ENCODE results near the gene CCNG2.
A peak's percentile ranks its signal among the peaks of the same experiment; 100 is the strongest.

Gene CCNG2

DNA sequence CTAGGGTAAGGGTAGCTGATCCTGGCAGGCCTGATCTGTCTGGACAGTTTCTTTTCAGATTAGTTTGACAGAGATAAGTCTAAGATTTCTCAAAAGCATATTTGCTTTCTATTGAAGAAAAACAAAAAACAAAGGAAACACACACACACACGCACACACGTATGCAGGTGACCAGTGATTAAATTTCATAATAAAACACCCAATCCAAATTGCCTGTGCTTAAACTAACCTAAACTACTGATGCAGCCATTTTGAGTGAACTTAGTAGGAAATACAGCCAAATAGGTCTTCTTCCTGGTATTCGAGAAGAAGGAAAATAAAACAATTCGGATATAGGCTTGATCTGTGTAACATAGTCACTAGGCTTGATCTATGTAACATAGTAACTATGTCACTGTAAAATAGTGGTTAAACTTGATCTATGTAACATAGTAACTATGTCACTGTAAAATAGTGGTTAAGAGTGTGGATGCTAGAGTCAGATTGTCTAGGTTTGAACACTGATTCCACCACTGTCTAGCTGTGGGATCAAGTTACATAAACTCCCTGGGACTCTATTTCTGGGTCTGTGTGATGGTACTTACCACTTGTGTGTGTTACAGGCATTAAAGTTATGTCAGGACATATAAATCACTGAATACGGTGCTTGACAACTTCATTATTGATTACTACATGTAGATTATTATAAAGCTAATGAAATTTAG, 9.8 kb upstream of the CCNG2 start:
- DNase-seq (ENCODE audit: low read depth) = no peak

GRCh38 chr4:77148078-77148477, 8.9 kb upstream of the CCNG2 start:
- DNase-seq (ENCODE audit: low read depth) = no peak

DNA sequence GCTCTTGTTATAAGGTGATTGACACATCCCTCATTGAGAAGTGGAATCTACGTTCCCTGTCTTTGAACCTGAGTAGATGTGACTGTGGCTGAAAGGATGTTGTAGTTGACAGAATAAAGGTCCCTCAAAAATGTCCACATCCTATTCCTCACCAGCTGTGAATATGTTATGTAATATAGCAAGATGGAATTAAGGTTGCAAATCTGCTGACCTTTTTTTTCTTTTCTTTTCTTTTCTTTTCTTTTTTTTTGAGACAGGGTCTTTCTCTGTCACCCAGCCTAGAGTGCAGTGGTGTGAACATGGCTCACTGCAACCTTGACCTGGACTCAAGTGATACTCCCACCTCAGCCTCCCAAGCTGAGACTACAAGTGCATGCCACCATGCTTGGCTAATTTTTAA, 7.2 kb upstream of the CCNG2 start:
- DNase-seq (ENCODE audit: low read depth) = no peak

- DNase-seq (ENCODE audit: low read depth) = no peak
These were observed 5.8 kb upstream of the CCNG2 start for GRCh38 chr4:77151241-77151640.

DNA sequence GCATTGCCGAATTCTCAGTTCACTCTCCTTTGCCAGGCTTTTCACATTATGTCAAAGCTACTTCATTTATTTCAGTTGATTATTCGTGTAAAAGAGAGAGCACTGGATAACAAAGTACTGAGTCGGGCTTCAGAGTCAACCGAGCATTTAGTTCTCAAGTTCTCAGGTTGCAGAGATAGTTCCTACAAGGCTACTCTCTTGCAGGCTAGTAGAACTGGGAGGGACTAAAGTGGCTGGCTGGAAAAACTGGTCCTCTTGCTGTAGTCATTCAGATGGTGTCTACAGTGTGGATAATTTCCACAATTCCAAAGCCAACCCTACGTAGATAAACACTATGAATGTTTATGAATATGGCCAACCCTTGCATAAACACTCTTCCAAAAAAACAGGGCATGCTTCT, 4.6 kb upstream of the CCNG2 start:
- DNase-seq (ENCODE audit: low read depth) = no peak

DNA sequence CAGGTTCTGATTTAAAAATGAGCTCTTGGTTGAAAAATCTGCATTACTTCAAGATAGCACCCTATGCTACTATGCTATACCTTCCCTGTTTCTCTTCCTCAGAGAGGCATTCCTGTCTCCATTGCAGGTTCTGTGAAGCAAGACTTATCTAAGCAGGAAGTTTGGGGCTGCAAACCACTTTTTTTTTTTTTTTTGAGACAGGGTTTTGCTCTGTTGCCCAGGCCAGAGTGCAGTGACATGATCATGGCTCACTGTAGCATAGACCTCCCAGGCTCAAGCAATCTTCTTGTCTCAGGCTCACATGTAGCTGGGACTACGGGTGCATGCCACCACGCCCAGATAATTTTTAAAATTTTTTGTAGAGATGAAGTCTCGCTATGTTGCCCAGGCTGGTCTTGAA, 4.0 kb upstream of the CCNG2 start:
- DNase-seq (ENCODE audit: low read depth) = no peak

DNA sequence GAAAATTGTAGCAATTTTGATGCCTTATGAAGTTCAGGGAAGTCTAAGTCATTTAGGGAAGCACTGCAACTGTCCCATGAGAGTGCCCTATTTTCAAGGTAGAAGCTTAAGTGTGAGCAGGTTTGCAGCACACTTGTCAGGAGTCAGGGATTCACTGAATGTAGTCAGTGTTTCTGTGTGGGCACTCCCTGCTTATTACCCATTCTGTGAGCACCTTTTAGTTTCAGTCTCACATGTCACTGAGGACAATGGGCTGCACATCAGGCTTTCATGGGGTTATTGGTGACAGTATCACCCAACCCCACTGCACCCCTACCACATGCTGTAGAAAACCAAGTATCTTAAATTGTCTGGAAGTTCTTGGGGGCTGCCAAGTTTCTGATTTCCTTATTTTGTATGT, 2.9 kb upstream of the CCNG2 start:
- DNase-seq (ENCODE audit: low read depth) = no peak

DNA sequence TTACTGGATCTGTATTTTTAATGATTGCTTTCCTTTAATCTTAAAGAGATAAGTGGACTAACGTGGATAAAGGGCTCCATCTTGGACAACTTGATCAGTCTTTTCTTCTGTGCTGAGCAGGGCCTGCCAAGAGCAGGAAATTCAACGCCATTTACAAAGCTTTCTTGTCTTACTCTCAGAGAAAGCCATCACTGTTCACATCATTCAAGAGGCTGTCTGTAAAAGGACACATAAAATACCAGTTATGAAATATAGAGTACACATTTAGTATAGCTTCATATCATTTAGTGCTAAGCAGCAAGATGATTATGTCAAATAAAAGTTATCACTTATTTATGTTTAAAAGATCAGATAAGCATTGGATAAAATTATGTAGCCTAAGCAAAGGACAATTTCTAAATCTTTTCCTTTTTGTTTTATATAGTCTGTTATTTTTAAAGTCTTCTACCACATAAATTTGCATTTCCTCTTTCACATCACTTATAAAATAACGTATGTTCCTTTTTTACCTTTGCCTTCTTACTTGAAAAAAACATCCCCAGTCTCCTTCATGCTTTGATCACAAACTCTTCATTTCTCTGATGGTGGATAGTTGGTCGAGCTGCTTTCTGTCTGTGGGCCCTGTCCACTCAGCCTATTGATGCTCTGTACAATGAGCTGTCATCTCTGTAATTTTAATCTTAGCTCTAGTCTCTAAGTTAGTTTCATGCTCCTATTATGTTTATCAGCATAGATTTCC, 2.1 kb upstream of the CCNG2 start:
- no peak for DNase-seq (ENCODE audit: low read depth)

- DNase-seq (ENCODE audit: low read depth) = no peak
These were observed 1.2 kb upstream of the CCNG2 start for GRCh38 chr4:77155631-77156452.

DNA sequence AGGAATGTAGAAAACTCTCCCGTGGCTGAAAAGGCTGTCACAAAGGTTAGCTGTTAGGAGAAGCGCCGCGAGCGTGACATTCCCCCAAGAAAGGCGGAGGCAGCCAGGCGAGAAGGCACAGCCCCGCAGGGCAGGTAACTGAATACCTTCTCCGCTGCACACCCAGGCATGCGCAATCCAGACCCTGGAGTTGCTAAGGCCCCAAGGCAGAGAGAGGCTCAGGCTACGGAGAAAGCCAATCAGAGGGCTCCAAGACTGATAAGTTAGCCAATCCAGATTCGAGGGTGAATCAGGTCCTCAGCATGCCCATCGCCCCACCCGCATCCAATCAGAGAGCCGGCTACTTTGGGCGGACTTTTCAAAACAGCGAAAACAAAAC, 485 bp upstream of the CCNG2 start:
- DNase-seq (ENCODE audit: low read depth) = peak; percentile 96

GRCh38 chr4:77157859-77158486, 966 bp downstream of the CCNG2 start:
- peak; percentile 48 for DNase-seq (ENCODE audit: low read depth)

DNA sequence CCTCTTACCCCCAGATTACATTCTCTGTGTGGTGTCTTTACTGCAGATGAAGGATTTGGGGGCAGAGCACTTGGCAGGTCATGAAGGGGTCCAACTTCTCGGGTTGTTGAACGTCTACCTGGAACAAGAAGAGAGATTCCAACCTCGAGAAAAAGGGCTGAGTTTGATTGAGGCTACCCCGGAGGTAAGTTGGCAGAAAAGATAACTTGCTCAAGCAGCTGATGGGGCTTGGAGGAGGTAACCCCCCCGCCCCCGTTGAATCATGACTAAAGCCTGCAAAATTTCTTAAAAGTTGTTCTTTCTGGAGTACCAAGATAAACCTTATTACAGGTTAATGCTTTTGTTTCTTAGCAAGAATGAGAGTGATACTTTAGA, 1.5 kb downstream of the CCNG2 start:
- no peak for DNase-seq (ENCODE audit: low read depth)

- no peak for DNase-seq (ENCODE audit: low read depth)
These were observed 2.8 kb downstream of the CCNG2 start for GRCh38 chr4:77159806-77160205.

GRCh38 chr4:77163641-77164040, 6.6 kb downstream of the CCNG2 start:
- no peak for DNase-seq (ENCODE audit: low read depth)

DNA sequence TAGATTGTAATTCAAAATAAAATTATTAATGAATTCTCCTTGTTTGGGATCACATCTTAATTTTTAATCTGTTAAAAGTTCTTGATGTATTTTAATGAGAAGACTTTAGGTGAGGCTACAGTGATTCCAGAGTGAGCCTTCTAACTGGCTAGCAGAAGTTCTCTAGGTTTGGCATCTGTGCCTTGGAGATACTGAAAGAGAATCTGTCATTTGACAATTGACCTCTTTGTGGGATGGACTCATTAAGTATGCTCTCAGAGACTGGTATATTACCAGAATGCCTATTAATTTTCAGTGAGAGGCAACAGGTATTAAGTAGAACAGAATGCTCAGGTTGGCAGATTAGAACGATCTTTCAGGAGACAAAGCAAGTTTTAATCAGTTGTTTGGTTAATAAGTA, 10.2 kb downstream of the CCNG2 start:
- DNase-seq (ENCODE audit: low read depth) = no peak

DNA sequence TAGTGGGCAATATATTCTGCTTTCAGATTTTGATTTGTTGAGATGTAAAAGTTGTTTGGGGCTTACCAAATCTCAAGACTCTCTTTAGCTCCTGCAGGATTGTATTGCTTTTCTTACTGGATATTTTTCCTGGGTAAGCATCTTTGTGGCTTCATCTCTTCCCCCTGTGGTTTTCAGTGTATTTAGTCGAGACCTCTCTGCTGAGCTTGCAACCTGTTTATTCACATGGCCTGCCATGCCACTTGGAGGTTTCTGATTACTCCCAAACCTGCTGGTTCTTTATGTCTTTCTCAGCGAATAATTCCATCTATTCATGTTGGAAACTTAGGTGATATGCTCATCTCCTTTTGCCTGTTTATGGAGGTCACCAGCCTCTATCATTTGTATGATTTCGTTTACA, 10.9 kb downstream of the CCNG2 start:
- no peak for DNase-seq (ENCODE audit: low read depth)

- no peak for DNase-seq (ENCODE audit: low read depth)
These were observed 12.5 kb downstream of the CCNG2 start for GRCh38 chr4:77169481-77169880.

GRCh38 chr4:77170926-77171325, 13.9 kb downstream of the CCNG2 start:
- DNase-seq (ENCODE audit: low read depth) = no peak

DNA sequence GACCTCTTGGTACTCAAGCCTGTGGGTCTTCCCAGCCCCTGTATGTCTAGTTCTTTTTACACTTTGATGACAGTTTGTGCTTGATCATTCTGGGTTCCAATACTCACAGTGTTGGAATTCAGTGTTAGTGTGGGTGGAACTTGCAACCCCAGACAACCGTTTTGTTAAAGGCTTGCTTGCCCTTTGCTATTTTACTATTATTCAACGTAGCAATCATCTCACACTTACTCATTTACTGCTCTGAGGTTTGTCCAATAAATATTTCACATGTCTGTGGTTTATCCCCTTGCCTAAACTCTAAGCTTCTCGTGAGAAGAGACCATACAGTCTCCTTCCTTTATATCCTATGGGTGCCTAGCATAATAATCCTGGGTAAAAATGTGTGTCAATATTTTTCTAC, 15.3 kb downstream of the CCNG2 start:
- peak; percentile 69 for DNase-seq (ENCODE audit: low read depth)

DNA sequence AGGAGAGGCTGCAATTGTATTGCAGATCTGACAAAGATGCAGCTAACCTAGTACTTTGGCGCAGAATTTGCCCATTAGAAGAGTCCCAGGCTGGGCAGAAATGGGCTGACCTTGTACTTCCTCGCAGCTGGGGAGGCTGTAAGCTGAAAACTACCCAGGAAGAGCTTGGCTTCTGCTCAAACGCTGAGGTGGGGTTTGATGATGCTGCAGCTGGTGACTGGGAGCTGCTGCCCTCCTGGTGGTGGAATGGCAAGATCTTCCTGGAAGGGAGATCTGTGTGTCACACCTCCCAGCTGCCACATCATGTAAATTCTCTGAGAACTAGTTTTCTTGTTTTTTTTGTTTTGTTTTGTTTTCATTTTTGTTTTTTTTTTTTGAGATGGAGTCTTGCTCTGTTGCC, 17.4 kb downstream of the CCNG2 start:
- DNase-seq (ENCODE audit: low read depth) = no peak

- no peak for DNase-seq (ENCODE audit: low read depth)
These were observed 18.2 kb downstream of the CCNG2 start for GRCh38 chr4:77175201-77175611.

GRCh38 chr4:77176640-77177039, 19.6 kb downstream of the CCNG2 start:
- DNase-seq (ENCODE audit: low read depth) = no peak

DNA sequence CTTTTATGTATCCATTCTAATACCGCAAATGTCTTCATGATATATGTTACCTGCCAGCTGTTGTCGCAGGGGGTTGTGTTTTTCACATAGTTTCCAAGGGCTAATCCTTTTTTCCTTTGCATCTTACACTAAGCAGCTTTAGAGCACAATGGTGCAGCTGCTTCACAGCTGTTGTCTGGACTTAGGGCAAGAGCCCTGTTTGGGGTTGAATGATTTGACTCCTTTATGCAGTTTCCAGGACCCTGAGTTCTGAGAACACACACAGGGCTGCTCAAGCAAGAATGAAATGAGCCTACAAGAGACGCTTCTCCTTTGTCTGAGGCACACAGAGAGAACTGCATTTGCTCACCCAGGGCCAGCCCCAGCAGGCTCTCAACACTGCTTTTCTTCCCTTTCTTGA, 20.2 kb downstream of the CCNG2 start:
- DNase-seq (ENCODE audit: low read depth) = no peak

Measured in HS-5 (cell line).